ENCODE results near the gene NECTIN1.

NECTIN1 gene

DNA sequence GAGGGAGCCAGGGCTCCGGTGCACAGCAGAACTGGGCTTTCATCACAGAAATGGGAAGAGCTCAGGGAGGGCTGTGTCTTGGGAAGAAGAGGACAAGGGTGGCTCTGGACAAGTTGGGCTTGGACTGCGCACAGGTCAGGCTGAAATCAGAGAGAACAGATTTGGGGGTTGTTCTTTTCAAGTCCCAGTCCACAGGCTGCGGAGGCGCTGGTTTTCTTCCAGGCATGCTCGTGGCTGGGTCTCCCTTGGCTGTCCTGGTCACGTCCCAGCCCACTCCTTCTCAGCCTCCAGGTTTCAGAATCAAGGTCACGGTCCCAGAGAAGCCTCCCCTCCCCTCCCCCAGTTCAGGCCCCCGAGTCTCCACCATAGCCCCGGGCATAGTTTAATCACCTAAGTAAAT lies 17.0 kb downstream of the NECTIN1 start:
- no peak for DNase-seq

DNA sequence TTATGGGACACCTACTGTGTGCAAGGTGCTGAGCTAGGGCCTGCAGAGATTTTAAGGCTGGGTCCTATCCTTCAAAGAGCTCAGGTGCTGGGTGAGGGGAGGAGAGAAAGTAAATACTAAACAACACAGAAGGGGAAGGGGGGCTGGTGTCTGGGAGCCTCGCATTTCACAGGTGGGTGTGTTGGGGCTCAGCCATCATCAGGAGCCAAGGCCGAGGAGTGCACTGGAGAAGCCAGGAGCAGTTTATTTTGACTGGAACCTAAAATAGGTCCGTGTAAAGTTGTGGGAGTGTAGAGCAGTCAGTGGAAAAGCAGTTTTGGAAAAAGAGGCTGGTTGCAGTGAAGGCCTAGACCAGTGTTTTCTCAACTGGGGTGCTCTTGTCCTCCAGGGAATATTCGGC lies 17.5 kb downstream of the NECTIN1 start:
- DNase-seq: no peak

DNA sequence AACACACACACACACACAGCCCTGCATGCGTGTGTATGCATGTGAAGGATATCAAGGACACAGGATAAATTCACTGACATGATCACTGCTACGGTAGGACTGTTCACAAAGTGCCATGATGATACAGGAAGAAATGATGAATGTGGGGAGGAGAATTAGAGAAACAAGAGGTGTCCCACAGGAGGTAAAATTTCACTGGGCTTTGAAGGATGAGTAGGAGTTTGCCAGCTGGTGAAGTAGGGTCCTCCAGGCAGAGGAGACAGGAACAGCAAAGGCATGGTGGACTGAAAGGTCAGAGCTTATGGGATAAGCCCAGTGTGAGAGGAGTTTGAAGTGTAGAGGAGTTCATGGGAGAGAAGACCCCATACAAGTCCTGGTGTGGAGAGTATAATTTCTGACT lies 18.6 kb downstream of the NECTIN1 start:
- DNase-seq: no peak

DNA sequence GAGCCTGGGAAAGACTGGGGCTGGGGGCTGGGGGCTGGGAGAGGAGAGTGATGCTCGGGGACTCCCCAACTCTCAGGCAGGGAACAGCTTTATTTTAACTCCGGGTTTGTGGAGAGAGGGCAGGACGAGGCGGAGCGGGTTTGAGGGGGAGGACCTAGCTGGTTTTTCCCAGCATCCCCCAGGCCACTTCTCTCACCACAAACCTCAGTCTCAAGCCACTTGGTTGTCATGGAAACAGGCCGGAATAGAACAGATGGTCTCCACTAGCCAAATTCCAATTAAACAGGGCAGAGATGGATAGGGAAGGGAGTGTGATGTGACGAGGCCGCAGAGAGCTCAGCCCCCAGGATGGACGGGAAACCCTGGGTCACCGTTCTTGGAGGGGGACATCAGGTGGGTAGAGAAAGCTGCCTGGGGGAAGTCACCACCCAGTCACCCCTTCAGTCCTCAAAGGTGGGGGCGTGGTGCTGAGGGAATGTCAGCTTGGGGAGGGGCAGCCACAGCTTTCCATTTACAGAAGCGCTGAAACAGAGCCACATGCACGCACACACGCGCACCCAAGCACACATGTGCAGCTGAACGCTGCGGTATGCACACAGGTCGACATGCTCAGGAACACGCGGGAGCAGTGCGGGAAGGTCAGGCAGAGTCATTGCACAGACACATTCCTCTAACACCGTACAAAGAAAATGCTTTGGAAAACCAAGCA lies 19.2 kb downstream of the NECTIN1 start:
- DNase-seq: no peak

DNA sequence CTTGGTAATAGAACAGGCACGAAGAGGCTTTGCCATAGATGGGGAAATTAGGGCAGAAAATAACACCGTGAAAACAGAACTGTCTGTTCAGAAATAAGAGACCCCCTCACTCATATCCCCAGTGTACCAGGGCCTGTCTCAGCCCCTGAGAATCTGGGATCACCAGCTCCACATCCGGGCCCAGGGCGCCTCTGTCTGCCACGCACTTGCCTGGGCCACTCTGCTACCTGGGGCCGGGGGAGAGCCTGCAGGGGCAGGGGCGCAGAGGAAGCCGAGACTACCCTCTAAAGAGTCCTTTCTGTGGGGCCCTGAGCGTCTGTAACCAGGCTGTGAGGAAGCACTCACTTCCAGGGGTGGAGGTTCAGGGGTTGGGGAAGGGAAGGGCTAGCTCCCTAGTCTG lies 19.8 kb downstream of the NECTIN1 start:
- DNase-seq: no peak

DNA sequence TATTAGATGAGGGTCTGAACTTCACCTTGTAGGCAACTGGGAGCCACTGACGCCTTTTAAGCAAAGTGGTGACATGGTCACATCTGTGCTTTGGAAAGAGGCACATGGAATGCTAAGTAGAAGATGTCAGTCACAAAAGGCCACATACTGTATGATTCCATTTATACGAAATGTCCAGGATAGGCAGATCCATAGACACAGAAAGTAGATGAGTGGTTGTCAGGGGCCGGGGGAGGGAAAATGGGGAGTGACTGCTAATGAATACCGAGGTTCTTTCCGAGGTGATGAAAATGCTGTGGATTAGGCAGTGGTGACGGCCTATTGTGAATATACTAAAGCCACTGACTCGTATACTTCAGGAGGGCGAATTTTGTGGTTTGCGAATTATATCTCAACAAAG lies 20.6 kb downstream of the NECTIN1 start:
- no peak for DNase-seq

DNA sequence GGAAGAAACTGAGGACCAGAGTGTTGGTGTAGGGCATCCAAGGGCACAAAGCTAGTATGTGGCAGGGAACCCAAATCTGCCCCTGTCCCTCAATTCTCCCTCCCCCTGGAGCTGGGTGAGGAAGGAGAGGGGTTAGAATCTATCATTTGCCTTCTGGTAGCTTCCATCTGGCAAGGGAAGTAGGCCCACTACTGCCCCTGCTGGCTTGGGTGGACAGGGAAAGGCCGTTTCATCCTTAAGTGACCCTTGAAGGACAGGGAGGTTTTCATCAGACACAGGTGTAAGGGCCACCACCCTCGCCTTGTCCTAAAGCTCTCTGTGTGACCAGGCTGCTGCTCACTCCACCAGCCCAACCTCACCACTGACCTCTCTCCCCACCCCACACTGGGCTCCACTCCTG lies 22.1 kb downstream of the NECTIN1 start:
- DNase-seq: no peak

DNA sequence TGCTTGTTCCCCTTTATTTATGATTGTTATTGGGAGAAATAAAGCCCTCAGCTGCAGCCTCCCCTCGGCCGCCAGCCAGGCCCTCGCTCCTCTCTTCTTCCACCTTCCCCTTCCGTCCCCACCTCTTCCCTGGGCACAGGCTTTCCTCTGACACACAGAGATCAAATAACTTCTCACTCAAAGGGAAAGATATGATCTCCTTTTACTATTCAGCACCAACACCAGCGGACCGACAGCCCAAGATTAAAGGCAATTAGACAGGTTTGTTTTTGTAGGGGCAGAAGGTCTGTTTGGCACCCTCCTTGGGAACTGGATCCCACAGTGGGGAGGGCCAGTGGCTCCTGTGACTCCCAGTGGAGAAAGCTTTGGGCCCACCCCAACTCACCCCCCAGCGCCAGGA lies 23.0 kb downstream of the NECTIN1 start:
- DNase-seq: no peak

DNA sequence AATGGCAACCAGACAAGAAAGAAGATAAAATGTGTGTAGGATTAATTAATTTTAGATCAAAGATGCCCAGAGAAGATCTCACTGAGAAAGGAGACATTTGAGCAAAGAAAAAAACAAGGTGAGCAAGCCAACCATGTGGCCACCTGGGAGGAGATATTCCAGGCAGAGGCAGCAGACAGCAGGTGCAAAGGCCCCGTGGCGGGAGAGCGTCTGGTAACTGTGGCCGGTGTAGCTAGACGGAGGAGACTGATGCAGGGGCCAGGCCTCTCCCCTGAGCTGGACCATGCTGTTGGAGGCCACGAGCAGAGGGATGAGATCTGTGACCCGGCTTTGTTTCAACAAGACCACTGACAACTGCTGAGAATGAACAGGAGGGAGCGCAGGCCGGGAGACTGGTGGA lies 23.6 kb downstream of the NECTIN1 start:
- no peak for DNase-seq

DNA sequence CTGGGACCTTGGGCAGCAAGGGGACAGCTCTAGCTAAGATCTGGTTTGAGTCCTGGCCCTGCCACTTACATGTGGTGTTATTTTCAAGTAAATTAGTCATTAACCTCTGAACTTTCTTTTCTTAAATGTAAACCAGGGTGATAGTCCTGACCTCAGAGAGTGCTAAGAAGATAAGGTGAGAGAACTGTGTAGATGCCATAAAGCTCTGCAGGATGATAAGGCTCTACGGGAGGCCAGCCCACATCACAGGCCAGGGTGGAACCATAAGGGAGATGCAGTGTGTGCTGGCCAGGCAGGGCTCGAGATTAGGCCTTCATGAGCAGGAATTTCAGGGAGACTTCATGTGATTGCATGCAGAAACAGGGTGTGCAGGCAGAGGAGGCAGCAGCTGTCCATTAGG lies 24.2 kb downstream of the NECTIN1 start:
- no peak for DNase-seq

DNA sequence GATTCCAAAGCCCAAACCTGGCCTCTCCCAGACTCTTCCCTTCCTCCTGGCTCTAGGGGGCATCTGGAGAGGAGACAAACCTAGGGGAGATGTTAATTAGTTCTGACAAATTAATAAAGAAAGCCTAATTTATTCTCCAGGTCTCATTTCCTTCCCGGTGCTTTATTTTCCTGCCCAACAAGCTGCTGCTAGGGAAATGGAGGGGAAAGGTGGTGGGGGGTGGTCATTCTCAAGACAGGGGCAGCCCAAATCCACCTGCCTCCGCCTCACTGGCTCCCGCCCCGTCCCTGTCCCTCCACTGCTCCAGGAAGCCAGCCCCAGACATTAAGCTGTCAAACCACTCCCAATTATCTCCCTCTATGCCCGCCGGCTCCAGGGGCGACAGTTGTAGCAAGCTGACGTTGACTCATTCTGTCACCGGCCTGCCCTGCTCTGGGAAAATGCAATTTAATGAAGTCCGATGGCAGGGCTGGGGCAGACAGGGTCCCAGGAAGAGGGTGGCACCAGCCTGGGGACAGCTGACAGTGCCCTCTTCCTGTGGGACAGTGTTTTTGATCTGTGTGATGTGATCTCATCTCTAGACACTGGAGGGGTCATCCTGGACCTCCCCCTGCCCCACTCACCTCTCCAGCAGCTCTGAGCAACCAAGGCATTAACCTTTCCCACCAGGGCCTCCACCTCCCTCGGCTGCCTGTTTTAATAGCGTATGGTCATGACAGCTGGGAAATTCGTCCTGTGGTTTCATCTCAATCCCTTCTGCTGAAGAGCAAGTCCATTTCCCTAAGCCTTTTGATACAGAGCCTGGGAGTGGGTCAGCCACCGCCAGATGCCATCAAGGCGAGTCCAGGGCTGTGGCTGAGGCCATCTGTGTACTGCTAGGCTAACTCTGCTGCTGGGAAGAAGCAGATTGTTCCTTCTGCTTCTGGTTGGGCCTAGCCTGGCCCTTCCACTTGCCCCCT lies 27.1 kb downstream of the NECTIN1 start:
- no peak for DNase-seq

DNA sequence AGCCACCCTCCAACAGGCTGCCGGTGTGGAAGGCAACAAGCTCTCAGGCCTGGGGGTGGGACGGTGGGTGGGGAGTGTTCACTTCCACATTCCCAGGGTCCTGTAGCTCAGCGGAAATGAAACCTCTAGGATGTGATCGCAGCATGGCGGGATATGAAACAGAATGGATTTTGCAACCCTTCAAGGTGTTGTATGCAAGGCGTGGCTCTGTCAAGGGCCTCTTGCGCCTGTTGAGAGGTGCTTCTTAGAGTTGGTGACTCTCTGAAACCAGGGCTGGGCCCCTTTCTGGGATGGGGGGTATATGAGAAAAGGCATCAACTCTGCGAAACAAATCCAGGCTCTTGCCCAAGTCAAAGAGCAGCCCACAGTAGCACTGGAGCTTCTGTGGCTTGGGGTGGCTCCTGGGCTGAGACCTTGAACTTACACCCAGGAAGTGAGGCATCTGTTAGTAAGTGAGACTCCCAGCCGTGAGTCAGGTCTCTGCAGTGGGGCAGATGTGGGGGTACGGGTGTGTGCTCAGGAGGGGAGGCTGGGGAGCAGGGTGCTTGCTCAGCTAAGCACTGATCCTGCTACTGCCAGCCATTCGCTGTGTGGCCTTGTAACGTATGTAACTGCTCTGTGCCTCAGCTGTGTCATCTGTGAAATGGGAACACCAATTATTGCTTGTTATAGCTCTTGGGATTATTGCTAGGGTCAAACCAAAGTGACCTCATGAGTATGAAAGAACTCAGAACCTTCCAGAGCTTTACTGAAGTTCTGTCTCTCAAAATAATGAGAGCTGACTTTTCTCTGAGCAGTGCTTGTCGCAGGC lies 28.3 kb downstream of the NECTIN1 start:
- no peak for DNase-seq

DNA sequence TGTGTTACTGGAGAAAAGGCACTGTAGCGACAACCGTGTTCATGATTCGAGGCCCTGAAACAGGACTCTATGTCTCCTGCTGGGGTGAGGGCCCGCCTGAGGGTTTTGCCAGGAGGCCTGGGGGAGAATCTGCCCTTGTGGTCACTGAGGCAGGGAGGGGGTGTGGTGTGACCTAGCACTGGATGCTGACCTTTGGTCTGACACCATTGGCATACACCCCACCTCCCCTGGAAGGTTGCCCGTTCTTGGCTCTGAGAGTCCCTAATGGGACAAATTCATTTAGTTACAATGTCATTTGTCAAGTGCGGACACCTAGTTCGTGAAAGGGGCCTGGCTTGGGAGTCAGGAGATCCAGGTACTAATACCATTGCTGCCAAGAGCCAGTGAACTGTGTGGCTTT lies 29.0 kb downstream of the NECTIN1 start:
- no peak for DNase-seq

DNA sequence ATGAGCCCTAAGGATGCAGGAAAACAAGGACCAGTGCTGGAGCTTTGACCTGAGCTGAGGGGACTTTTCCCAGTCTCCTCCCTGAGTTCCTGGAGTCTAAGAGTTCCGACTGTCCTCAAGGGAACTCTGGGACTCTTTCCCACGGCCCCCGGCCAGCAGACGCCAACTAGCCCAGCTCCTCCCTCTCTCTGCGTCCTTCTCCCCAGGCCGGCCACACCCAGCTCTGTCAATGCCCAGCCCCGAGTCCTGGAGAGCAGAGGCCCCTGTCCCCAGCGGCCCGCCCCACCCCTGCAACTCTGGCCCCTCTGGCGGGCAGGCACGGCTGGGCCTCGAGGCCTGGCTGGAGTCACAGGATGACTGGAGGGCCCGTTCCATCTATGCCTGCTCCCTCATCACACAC lies 29.8 kb downstream of the NECTIN1 start:
- DNase-seq: peak; percentile 15

DNA sequence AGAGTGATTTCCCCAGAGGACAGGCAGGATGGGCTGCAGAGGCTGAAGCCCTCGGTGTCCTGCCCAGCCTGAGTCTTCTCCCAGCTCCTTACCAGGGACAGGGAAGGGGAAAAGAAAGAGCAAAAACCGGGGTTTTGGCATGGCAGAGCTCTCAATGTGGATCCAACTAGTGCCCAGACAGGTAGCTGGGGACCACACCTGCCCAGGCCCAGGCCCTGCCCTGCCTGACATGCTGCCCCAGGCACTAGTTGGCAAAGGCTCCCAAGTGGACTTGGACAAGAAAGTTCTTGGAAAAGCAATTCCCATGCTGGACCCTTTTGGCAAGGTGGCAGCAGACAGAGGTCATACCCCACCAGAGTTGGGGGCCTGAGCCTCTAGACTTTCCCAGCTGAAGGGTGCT lies 31.1 kb downstream of the NECTIN1 start:
- no peak for DNase-seq

DNA sequence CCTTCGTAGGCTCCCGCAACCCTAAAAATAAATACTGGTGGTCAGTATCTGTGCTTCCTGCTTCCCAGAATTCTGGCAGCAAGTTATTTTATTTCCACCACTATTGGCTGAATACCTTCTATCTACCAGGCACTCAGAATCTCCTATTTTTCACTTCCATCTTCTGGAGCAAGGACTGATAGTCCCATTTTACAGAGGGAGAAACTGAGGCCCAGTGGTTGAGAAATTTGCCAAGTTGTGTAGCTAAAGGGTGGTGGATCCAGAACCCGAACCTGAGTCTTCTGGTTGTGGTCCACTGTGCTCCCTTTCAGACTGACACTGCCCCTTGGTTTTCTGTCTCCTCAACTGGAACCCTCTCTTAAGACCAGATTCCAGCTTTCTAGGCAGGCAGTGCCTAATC lies 31.6 kb downstream of the NECTIN1 start:
- DNase-seq: no peak

DNA sequence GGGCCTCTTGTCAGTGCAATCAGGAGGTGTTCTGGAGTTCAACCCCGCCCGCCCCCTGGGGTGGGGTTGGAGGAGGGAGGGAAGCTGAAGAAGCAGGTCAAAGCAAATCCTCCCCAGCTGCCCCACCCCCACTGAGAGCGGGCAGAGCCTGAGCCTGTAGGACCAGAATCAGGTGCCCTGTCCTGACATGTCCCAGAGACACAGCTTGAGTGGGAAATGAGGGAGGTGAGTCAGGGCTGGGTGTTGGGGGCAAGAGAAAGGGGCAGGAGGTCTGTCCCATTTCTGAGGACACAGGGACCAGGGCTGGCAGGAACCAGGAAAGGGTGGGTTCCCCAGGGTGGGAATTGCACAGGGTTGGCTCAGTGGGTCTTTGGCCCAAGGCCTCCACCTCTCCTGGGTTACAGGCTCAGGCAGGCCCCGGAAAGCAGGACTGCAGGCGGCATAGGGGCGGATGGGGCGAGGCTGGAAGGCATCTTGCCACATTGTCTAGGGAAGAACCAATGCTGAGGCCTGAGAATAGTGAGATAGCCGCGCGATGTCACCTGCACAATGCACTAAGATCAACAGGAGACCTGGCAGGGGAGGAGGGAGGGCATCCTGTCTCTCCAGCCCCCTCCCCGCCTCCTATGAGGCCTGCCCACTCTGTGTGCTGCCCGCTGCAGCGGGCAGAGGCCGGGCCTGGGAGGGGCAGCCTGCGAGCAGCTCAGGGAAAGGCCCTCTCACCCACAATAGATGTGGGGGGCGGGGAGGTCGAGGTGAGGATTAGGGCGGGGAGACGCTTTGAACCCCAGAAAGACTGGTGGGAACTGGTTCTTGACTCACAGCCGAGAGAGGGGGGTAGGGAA lies 32.4 kb downstream of the NECTIN1 start:
- no peak for DNase-seq

DNA sequence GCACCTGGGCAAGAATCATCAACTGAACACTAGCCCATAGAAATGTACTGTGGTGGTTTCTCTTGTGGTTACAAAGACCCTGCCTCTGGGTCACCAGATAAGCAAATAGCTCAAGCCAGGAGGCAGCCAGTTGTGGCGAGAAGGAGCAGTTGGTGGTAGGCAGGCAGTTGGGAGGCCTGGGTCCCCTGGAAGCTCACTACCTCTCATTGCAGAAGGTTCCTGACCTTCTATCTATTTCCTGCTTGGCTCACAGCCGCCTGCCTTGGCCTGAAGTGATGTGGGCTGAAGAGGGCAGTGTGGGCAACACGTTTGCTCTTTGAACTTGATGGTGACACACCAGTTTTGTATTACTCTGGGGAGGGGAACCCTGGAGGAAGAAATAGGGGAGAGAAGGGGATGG lies 34.7 kb downstream of the NECTIN1 start:
- DNase-seq: no peak

DNA sequence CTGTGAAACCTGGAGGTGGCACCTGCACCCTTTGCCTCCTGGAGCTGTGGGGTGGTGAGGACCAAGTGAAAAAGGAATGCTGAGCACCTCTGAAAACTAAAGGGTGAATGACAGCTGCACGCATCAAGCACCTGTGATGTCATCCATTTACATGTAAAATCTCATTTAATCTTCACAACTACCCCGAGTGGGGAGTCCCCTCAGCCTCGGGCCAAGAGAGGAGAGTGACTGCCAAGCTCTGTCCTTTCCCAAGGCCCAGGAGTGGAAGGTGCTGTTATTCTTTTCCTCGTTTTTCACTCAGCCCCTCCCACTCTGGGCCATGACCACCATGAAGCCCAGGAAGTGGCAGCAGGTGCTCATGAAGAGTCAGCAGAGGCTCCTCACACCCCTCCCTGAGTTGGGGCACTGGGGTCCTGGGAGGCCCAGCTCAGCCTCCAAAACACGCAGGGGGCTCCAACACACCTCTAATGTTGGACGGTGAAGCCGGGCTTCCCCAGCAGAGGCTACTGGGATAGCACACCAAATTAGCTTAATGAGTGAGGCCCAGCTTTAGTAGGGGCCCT lies 35.7 kb downstream of the NECTIN1 start:
- no peak for DNase-seq

DNA sequence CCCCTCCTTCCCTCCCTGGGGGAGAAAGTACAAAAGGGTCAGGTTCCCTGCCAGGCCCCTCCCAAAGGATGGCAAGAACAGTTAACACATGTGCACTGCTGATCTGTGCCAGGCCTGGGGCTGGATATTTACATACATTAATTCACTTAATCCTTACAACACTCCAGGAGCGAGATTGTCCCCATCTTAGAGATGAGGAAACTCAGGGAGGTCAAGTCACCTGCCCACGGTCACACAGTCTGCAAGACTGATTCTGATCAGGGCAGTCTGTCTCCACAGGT lies 36.5 kb downstream of the NECTIN1 start:
- DNase-seq: no peak

DNA sequence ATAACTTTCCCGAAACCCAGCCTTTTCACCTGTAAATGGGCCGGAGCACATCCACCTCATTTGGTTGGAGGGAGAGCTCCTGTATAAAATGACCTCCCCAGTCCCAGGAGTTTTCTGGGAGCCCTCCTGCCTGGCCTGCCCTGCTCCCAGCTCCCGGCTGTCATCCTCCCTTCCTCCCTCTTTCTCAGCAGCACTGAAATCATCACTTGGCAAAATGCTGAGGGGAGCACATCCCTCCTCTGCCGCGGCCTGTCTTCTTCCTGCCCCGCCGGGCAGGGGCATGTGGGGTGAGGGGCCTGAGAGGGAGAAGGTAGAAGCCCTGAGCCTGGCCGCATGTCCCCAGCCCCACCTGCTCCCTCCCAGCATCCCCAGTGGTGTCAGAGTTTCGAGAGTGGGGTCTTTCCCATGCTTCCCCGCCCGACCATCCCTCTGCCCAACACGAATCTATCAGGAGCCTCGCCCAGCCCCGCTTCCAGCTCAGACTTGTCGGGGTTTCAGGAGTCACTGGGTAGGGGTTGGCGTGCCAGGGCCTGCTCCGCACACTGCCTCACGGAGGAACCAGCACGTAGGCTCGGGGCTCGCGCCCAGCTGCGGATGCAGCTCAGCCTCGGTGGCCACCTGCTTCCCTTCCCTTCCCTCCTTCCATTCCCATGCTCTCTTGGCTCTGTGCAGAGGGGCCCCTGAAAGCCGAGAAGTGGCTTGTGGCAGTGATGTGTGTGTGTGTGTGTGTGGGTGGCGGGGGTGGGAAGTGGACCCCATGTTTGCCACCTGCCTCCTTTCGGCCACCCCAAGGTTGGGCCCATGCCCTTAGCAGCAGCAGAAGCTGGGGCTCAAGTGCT lies 37.1 kb downstream of the NECTIN1 start:
- DNase-seq: no peak

All from midbrain (tissue), 1 donor.